AML-193 (cell line): ENCODE results near the gene XPOT.
"Not testable (repeated sequence)": the region's sequence is repeated elsewhere in the genome, so short reads cannot be mapped to it uniquely, and the experiment has no call there.

Experiments
- DNase-seq, 2 experiments: peaks; one replicate each; lab custom pipeline; 2025; lab: John Stamatoyannopoulos, UW

XPOT gene

GRCh38 chr12:64403707-64404469, at the start of gene XPOT:
Gene XPOT, plus strand, starts transcription at chr12:64404392. Its CDS starts 5,644 bp downstream, at chr12:64410036.
- DNase-seq, result peak; percentile 86 to 93

- not testable (repeated sequence) for DNase-seq
Observed at GRCh38 chr12:64356209-64356608, 48.0 kb upstream of the XPOT start.

DNA sequence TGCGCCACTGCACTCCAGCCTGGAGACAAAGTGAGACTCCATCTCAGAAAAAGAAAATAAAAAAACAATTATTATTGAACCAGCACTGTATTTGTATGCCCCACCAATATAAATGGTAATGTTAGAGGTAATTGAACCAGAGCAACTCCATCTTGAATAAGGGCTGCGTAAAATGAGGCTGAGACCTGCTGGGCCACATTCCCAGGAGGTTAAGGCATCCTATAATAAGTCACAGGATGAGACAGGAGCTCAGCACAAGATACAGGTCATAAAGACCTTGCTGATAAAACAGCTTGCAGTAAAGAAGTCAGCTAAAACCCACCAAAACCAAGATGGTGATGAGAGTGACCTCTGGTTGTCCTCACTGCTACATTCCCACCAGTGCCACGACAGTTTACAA, 43.0 kb upstream of the XPOT start:
- DNase-seq, result not testable (repeated sequence)

DNA sequence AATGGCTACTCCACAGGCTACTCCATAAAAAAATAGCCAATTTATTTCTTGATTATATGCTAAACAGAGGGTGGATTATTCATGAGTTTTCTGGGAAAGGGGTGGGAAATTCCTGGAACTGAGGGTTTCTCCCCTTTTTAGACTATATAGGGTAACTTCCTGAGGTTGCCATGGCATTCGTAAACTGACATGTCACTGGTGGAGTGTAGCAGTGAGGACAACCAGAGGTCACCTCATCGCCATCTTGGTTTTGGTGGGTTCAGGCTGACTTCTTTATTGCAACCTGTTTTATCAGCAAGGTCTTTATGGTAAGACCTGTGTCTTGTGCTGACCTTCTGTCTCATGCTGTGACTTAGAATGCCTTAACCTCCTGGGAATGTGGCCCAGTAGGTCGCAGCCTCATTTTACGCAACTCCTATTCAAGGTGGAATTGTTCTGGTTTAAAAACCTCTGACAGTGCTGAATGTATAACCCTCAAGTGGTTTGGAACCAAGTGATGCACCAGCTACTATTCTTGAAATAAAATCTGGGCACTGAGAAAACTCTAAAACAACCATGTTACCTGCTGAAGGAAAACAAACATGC, 41.4 kb upstream of the XPOT start:
- no peak for DNase-seq

- no peak for DNase-seq
Observed at GRCh38 chr12:64383675-64384074, 20.5 kb upstream of the XPOT start.

DNA sequence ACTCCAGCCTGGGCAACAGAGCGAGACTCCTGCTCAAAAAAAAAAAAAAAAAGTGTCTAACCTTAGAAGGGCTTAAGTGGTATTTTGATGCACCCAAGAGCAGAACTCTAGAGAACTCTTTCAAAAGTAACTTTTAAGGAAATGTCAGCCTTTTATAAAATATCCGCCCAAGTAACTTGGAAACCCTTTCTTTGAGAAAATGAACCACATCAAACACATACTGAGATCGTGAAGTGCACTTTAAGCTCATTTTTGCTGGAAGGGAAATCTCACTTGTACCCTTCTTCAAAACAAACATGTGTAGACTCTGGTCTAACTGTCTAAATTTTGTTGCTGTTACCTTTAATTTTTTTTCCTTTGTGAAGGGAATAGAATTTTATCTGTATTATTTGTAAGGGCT, 19.2 kb upstream of the XPOT start:
- no peak for DNase-seq

DNA sequence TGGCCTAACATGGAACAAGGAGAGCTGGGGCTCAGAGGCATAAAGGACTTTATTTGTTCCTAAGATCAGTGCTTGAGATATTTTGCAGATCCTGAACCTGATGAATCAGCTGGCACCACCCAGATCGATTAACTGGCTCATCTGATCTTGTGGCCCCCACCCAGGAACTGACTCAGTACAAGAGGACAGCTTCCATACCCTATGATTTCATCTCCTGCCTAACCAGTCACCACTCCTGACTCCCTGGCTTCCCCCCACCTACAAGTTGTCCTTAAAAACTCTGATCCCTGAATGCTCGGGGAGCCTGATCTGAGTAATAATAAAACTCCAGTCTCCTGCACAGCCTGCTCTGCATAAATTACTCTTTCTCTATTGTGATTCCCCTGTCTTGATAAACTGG, 18.7 kb upstream of the XPOT start:
- no peak for DNase-seq

DNA sequence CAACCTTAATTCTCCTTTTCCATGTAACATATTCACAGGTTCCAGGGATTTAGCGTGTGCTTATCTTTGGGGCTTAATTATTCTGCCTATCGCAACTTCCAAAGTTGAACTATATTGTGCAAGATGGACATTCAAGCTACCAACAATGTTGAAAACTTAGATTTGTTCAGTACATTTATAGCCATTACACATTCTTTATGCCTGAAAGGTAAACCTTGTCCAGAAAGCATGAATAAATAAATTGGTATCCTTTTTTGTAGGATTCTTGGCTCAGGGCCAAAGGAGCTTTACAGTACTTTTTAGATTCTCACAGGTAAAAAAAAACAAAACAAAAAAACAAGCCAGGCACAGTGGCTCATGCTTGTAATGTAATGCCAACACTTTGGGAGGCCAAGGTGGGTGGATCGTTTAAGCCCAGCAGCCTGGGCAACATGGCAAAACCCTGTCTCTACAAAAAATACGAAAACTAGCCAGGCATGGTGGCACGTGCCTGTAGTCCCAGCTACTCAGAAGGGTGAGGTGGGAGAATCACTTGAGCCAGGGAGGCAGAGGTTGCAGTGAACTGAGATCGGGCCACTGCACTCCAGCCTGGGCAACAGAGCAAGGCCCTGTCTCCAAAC, 16.9 kb upstream of the XPOT start:
- no peak for DNase-seq

DNA sequence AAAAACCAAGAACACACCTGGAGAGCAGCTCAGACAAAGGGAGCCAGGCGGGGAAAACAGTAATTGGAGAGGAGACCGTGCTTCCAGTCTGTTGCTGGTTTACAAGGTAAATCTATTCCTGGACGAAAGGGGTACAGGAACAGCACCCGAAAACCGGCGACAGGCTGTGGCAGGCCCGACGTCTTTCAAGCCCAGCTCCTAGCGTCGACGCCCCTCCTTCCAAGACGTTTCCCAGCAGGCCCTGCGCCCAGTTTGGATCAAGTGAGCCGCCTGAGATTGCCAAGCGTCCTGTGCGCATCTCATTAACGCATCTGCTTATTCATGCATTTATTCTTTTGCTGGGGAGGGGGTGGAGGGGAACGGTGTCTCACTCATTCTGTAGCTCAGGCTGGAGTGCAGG, 15.0 kb upstream of the XPOT start:
- no peak for DNase-seq

GRCh38 chr12:64390275-64390851, 13.8 kb upstream of the XPOT start, which contains the start of gene C12orf56:
Gene C12orf56, minus strand, starts transcription at chr12:64390758. Its CDS starts 193 bp downstream, at chr12:64390565.
- no peak for DNase-seq

DNA sequence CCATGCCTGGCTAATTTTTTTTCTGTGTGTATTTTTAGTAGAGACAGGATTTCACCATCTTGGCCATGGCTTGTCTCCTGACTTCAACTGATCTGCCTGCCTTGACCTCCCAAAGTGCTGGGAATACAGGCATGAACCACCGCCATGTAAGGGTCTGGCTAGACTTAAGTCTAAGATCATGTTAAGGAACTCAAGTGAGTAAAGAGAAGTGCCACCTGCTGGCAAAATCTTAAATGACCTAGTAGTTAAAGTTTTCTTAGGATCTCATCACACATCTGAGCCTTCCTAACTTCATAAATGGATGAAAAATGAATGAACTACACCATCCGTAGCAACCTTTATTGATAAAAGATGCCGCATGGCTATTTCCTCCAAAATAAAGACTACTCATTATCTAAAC, 12.0 kb upstream of the XPOT start:
- peak; percentile 30 to 31 for DNase-seq

DNA sequence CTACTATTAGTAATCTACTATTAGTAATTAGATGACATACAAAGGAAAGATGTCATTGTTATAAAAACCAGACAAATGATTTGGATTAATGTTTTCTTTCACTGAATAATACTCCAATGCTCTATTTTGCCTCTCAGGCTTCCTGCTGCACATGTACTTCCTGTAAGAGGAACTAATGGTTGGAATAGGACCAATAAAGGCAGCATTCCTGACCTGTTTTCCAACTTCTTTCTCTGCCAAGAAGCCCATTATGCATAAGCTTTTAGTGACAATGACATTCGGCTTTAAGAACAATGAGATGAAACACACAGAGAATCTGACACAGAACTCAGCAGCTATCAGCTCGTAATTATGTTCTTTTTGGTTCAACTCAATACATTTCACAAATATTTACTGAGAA, 8.5 kb upstream of the XPOT start:
- no peak for DNase-seq

DNA sequence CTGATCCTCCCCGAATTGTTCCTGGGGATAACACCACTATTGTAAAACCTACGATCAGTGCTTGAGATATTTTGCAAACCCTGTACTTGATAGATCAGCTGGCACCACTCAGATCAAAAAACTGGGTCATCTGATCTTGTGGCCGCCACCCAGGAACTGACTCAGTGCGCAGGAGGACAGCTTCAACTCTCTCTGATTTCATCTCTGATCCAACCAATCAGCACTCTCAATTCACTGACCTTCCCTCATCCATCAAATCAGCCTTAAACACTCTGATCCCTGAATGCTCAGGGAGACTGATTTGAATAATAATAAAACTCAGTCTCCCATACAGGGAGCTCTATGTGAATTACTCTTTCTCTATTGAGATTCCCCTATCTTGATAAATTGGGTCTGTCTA, 4.2 kb upstream of the XPOT start:
- DNase-seq, result no peak

DNA sequence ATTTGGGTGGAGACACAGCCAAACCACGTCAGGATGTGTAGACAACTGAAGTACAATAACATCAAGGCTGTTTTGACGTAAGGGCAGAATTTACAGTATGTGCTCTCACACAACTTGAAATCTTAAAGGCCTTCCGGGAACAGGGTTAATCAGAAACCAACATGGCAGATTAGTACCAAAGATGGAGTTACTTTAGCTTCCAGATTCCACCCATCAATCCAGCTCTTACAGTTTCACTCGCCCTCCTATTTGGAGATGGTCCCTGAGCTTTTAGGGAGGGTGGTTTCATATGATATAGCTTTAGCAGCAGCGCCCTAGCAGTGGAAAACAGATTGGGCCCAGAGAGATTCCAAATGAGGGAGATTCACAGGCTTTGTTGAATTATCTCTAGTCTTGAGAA, 2.0 kb upstream of the XPOT start:
- DNase-seq, result no peak

- peak; percentile 57 to 59 for DNase-seq
Observed at GRCh38 chr12:64404470-64405256, 471 bp downstream of the XPOT start.

- no peak for DNase-seq
Observed at GRCh38 chr12:64407342-64408223, 3.4 kb downstream of the XPOT start.

GRCh38 chr12:64411427-64411826, 7.2 kb downstream of the XPOT start:
- no peak for DNase-seq

GRCh38 chr12:64412459-64412858, 8.3 kb downstream of the XPOT start:
- no peak for DNase-seq

- no peak for DNase-seq
Observed at GRCh38 chr12:64413884-64414283, 9.7 kb downstream of the XPOT start.

- DNase-seq, result no peak
Observed at GRCh38 chr12:64418209-64418608, 14.0 kb downstream of the XPOT start.

DNA sequence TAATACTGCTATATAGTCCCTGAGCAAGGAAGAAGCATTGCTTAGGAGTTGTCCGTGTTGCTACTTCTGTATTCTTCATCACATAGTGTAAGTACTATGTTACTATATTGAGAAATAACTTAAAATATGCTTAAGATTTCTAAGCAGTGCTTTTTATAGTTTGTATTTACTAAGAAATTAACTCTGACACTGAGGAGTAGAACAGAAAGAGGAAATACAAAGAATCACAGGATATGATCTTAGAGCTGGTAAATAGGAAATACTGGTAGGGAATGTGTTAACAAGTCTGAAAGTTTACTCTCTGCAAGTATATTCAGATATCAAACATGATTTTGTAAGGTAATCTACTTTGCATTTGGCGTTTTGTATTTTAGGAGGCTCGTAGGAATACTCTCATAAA, 15.5 kb downstream of the XPOT start:
- DNase-seq, result no peak
